Fibroblast of lung (primary cell): ENCODE results near the gene ASXL1.
"Not testable (repeated sequence)": the region's sequence is repeated elsewhere in the genome, so short reads cannot be mapped to it uniquely, and the experiment has no call there.

Experiments
- CTCF ChIP-seq, 2 donors: IDR thresholded peaks in 1 of 2; conservative IDR thresholded peaks in 1 of 2; 1 replicate in 1 of 2; 2 replicates in 1 of 2; pipeline ENCODE4 v1.5.1; 2011 to 2012; ENCODE audit warnings: low read length in 2 of 2, control low read depth in 1 of 2, inconsistent platforms in 1 of 2, low read depth in 1 of 2, mild to moderate bottlenecking in 1 of 2
- EZH2 ChIP-seq: IDR thresholded peaks from 2 replicates; pipeline ENCODE4 v1.5.1; 2012; ENCODE audit warnings: low read length, control low read depth, mild to moderate bottlenecking; ENCODE audit errors: missing control alignments

- TF ChIP-seq CTCF (conservative IDR thresholded peaks at IDR 0.05 in 1 of 2, IDR thresholded peaks at IDR 0.05 in 1 of 2; ENCODE audit: low read depth in 1 of 2, low read length in 2 of 2); EZH2: not testable (repeated sequence)
Measured at GRCh38 chr20:32465901-32466675, 108.0 kb downstream of the ASXL1 start.
